Endothelial cell of hepatic sinusoid (primary cell): ENCODE measurements around the gene AMOTL1.
"Not testable (repeated sequence)": the region's sequence is repeated elsewhere in the genome, so short reads cannot be mapped to it uniquely, and the experiment has no call there.

ENCODE experiments used
- in situ Hi-C: cut with HindIII; loops from 2 replicates; pipeline ENCODE4 v1.10.0; 2017; ENCODE audit warnings: low sequenced_read_pairs

The AMOTL1 gene

GRCh38 chr11:94790661-94791180, 22.6 kb downstream of the AMOTL1 start:
- in situ Hi-C loops, result no loop called here

DNA sequence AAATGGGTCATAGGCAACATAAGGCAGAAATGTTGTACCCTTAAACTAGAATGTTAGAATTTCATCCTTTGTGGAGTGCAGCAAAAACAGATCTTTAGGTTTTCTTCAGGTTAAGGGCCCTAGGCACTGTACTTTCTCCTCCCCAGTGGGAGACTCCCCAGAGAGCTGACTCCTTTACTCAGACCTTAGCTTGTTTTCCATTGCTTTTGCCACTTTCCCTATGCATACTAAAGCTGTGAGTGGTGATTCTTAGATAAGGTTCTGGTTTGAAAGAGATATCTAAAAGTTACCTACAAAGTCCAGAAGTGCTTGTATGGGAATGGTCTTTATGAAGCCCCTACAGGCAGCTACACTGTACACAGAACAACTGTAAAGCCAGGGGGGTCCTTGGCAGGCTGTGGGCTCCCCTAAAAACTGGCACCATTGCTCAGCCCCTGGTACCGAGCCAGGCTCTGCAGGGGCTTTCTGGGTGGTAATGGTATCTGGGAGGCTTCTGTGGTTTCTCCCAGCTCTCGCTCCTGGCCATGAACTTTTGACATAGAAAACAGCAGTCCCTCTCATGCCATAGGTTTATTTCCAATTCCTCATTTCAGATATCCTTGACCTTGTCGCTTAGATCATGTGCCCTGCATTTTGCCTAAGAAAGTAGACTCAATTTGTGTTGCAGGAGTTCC, 23.2 kb downstream of the AMOTL1 start:
- in situ Hi-C loops, result no loop called here

GRCh38 chr11:94791942-94792341, 23.8 kb downstream of the AMOTL1 start:
- in situ Hi-C loops, result not testable (repeated sequence)

DNA sequence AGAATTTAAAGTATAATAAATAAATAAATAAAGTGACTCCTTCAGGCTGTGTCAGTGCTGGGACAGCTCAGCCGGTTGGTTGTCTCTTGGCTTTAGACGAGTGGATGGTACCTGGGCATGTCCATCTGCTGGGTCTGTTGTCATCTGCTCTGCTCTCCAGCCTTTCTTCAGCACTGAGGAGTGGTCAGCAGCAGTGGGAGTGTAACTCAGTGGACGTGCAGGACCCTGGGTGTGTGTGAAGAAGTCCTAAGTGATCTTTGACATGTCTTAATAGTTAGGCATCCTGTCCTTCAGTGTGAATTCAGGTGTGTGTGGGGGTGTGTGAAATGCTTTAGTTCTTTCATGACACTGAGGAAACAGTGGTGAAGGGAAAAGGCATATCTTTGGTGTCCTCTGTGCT, 24.3 kb downstream of the AMOTL1 start:
- in situ Hi-C loops, result no loop called here

- in situ Hi-C loops, result no loop called here
Observed at GRCh38 chr11:94793002-94793401, 24.8 kb downstream of the AMOTL1 start.

DNA sequence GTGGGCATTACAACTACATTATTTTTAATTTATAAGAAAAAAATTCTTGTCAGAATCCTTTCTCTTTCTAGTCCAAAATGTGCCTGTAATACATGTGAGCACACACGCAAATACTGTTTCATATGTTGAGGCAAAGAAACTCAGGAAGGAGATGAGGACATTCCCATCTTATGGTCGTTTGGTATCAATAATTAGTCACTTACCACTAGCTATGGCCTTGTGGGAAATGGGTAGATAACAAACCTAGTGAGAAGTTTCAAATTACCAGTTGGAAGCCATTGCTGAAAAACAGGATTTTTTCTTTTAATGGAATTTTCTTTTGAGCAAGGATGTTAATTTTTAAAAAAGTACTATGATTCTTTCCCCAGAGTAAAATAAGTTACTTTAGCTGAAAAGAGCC, 25.7 kb downstream of the AMOTL1 start:
- in situ Hi-C loops, result no loop called here

DNA sequence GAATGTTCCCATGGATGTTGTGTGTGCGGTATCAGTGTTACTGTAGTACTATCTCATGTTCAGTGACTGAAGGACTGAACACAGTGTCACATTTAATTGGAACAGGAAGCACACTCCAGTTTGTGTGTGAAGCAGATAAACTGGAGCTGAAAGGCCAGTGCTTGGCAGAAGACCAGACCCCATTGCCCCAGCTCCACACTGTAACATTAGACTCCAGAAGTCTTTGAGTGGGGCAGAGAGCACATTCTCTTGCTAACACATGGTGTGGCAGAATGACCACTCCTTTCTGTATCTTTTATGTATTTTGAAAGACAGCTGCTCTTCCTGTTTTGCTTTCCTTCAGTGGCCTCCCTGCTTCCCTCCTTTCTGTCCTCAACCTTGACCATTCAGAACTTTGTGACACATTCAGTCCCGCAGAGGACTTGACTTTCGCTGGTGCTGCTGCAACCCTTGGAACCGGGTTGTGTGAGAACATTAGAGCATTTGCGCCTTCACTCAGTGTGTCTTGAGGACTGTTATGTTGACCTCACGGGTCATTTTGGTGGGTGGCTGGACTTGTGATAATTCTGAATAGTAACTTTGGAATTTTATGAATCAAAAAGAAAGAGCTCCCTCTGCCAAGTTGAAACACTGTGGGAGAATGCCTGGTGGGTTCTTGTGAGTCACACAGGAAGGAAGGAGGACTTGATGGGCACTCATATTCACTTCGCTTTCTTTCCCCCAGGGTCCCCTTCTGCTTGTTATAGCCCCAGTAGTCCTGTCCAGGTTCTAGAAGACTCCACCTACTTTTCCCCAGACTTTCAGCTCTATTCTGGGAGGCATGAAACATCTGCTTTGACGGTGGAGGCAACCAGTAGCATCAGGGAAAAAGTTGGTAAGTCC, 26.4 kb downstream of the AMOTL1 start:
- in situ Hi-C loops, result no loop called here

DNA sequence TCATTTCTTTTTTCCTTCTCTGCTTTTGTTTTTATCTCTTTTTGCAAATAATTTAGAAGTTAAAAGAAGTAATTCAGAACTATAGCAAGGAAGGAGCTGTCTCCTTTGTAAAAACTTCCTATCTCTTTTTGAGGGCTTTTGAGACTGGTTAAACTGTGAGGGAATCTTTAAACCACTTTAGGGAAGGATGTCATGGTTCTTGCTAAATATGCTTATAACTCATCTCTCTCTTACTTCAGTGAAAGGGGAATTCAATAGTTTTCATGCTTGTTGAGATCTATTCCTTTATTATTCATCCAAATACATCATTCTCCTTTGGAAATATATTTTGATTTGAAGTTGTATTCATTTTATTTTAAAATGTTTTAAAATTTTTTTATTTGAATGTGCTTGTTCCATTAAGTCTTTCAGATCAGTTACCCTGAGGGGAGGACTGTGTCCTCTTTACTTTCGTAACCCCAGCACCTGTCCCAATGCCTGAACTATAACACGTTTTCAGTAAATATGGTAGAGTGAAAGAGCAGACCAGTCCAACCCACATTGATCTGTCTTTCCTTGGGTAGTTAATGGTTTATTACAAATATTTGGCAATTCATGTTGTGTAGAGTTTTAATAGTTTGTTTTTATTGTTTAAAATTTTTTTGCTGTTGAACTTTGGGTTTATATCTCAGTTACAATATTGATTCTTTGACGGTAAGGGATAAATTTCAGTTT, 27.5 kb downstream of the AMOTL1 start:
- in situ Hi-C loops, result no loop called here

- in situ Hi-C loops, result no loop called here
Observed at GRCh38 chr11:94796190-94796580, 28.0 kb downstream of the AMOTL1 start.

DNA sequence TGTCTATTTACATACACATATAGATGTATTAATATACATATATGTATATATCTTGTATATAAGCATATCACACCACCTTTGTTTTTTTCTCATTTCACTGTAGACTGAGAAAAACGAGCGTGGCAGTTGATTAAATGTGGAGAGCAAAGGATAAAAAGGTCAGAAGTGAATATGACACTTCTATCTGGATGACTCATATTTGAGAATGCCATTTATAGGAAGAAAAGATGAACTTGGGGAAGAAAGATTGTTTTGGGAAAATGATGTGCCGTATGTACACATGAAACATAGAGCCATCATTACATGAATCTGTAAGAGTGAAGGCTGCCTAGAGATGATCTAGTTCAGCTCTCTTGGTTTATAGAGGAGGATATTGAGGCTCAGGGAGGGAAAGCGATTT, 28.7 kb downstream of the AMOTL1 start:
- in situ Hi-C loops, result no loop called here

DNA sequence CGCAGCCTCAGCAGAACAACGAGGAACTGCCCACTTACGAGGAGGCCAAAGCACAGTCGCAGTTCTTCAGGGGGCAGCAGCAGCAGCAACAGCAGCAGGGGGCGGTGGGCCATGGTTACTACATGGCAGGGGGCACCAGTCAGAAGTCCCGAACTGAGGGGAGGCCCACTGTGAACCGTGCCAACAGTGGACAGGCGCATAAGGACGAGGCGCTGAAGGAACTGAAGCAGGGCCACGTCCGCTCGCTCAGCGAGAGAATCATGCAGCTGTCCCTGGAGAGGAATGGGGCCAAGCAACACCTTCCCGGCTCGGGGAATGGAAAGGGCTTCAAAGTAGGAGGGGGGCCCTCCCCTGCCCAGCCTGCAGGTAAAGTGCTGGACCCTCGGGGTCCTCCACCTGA, 31.6 kb downstream of the AMOTL1 start:
- in situ Hi-C loops, result no loop called here

DNA sequence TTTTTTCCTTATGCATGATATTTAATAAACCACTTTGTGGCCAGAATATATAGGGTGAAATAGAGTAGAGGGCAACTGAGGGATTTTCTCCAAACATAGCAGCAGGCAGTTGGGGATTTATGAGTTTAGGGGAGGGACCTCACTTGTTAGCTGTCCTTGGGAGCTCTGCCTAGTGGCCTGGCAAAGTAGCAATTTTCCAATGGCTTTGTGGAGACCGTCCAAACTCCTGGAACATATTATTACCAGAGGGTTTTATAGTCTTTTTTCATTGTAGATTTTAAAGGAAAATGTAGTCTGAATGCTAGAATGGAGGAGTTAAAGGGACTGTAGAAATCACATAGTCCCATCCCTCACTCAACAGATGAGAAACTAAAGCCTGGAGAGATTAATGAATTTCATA, 32.3 kb downstream of the AMOTL1 start:
- in situ Hi-C loops, result no loop called here

DNA sequence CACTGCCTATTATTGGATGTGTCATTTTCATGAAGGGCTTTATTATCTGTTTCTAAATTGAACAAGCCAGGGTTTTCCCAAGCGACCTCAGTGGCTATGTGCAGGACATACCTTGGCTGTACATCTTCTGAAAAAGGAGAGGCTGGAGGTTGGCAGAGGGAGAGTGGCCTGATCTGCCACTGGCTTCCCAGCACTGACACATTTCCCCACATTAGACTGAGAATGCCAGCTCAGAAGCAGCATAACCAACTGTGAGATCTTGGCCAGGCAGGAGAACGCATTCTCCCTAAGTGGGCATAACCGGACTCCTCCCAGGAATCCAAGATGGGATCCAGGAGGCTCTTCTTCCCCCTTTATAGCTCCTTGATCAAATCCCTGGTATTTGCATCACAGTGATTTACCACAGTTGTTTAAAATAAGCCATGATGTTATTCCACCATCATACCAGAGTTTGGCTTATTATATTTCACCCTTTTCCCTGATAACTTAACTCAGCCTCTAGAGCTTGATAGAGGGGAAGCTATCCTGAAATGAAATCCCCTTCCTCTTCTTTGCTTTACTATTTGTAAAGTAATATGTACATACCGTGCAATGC, 33.8 kb downstream of the AMOTL1 start:
- in situ Hi-C loops, result no loop called here

DNA sequence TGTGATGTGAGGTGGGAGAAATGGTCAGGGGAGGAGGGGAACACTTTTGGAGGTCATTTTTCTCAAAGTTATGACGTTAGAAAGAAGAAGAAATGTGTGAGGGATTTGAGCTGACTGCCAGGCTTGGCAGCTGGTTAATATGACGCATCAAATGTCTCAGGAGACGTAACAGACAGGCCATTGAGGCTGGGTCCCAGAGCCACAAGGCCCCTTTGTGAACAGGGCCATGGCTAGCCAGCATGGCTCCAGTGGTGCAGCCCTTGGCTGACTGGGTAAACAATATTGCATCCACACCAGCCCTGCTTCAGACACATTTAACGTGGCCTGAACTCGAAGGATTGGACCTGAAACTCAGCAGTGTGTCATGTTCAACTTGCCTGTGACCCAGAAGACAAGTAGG, 34.3 kb downstream of the AMOTL1 start:
- in situ Hi-C loops, result no loop called here

DNA sequence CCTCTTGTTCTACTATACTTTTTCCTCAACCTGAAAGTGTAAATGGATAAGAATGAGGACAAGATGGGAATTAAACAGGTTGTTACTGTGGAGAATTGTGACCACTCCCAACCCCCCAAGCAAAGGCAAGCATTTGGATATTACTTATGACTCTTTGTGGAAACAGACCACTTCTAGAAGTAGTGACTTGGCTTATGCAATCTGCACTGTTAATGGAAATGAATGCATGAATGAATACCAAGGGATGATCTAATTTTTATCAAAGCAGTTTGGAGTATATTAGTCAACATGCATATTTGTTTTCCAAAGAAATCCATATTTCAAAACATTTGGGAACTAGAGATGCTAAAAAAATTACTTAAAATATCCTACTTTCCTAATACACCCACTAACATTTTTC, 35.3 kb downstream of the AMOTL1 start:
- in situ Hi-C loops, result no loop called here

DNA sequence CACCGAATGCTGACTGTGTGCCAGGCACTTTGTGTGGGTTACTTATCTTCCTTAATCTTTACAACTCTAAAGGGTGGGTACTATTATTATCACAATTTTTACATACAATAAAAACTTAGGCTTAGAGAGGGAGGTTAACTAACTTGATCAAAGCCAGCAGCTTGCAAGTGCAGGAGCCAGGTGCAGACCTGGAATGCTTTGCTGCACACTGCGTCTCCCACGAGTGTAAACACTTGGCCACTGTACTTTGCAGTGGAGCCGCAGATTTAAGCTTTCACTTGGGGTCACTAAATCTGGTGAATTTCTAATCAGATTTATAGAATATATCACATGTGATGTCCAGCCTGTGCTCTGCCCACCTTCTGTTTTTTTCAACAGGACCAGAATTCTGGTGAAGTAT, 36.7 kb downstream of the AMOTL1 start:
- in situ Hi-C loops, result no loop called here

DNA sequence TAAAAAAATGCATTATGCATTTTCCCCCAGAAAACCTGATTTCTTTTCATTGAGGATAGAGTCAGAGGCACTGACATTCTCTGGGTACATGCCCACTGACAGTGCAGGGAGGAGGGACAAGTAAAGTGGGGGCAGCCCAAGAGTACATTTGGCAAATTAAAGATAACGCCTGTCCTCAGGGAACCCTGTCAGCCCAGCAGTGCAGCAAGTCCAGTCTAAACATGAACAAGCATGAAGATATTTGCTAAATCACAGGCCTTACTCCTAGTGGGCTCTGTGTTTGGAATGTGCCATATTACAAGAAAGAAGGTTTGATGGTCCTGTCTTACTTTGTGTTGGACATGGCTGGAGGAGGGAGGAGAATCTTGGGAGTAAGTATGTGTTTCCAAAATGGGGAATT, 37.9 kb downstream of the AMOTL1 start:
- in situ Hi-C loops, result no loop called here

DNA sequence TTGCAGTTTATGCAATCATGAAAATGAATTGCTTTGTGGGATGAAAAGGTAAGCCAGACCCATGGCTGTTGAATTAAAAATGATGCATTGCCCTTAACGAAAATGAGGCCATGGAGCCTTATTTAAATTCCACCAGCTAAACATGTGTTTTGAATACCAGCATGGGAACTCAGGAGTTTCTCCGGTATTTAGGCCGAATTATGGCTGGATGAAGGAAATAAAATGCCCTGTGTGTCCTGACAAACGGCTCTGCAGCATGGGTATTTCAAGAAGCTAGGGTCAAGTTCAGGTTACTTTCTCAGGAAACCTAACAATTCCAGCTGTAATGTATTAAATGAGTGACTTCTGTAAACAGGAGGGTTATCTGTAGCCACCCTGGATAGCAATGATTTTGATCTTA, 38.3 kb downstream of the AMOTL1 start:
- in situ Hi-C loops, result no loop called here

GRCh38 chr11:94809251-94809650, 41.1 kb downstream of the AMOTL1 start:
- in situ Hi-C loops, result no loop called here

DNA sequence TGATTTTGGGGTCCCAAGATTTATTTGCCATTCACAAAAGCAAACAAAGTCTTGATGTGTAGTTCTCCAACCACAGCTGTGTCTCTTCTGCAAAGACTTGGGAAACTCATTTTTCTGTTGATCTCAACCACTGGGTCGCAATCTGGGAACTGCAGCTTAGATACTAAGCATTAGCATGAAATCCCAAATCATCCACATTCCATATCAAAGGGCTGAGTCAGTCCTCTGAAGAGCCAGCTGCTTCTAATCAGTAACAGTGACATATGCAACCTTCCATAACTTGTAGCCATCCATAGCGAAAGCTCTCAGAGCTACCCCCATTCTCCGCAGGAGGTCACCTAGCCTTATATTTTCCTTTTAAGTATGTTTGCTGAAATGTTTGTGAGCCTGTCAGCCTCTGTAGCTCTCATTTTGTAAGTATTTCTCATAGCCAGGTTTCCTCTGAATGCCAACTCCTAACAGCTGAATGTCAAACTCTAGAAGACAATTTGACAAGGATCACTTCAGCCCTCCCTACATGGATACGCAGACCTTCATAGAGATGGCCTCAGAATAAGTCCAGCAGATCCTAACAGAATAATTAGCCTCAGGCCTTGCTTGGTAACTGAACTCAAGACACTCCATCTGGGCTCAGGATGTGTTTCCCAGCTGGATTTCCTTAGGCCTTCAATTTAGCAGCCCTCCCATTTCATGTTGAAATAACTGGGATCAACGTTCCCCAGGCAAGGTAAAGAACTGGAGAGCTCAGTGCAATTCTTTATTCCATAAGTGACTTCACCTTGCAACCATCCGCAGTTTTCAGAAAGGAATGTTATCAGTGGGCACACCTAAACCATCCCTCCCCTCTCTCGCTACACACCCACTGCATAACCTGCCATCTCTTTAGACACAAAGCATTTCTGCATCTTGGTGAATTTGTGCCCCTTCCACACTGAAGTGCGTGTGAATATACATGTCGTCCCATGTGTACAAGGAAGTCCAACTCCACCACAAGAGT, 44.9 kb downstream of the AMOTL1 start:
- in situ Hi-C loops, result not testable (repeated sequence)
